Neural cell (in vitro differentiated cells): ENCODE results near the gene FGD4.

ENCODE experiments used
- EP300 ChIP-seq: fragments of 450-650 bp; conservative IDR thresholded peaks from 2 replicates; pipeline ENCODE4 v1.6.1; 2014; ENCODE audit warnings: antibody characterized with exemption, mild to moderate bottlenecking, moderate library complexity; ENCODE audit not compliant: poor library complexity, severe bottlenecking
- EZH2 ChIP-seq: fragments of 200-600, 300-800 bp; shearing (Covaris generic), sonication (generic); IDR thresholded peaks from 2 replicates; pipeline ENCODE4 v1.6.1; 2014; ENCODE audit warnings: antibody characterized with exemption, low read length, borderline replicate concordance, mild to moderate bottlenecking; ENCODE audit not compliant: insufficient read depth, poor library complexity, severe bottlenecking
- MXI1 ChIP-seq: fragments of 450-650 bp; conservative IDR thresholded peaks from 2 replicates; pipeline ENCODE4 v1.6.1; 2014; ENCODE audit warnings: antibody characterized with exemption, mild to moderate bottlenecking; ENCODE audit not compliant: poor library complexity, severe bottlenecking
- POLR2AphosphoS5 ChIP-seq: IDR thresholded peaks from 2 replicates; pipeline ENCODE4 v1.6.1; 2012
- RAD21 ChIP-seq: fragments of 450-650 bp; conservative IDR thresholded peaks from 2 replicates; pipeline ENCODE4 v1.6.1; 2014; ENCODE audit warnings: antibody characterized with exemption, mild to moderate bottlenecking, moderate library complexity
- SMC3 ChIP-seq: fragments of 450-650 bp; conservative IDR thresholded peaks from 2 replicates; pipeline ENCODE4 v1.6.1; 2014; ENCODE audit warnings: antibody characterized with exemption, mild to moderate bottlenecking, moderate library complexity; ENCODE audit not compliant: poor library complexity
- TAF1 ChIP-seq: IDR thresholded peaks from 2 replicates; pipeline ENCODE4 v1.6.1; 2012; ENCODE audit warnings: low read depth
- TF ChIP-seq, protein P1 (sequence below): fragments of 450-650 bp; IDR thresholded peaks from 2 replicates; pipeline ENCODE4 v1.5.1; 2014; ENCODE audit warnings: antibody characterized with exemption, mild to moderate bottlenecking, moderate library complexity; ENCODE audit not compliant: poor library complexity, severe bottlenecking
- TF ChIP-seq, protein P2 (sequence below): IDR thresholded peaks from 2 replicates; pipeline ENCODE4 v1.6.1; 2012; ENCODE audit warnings: borderline replicate concordance

DNA sequence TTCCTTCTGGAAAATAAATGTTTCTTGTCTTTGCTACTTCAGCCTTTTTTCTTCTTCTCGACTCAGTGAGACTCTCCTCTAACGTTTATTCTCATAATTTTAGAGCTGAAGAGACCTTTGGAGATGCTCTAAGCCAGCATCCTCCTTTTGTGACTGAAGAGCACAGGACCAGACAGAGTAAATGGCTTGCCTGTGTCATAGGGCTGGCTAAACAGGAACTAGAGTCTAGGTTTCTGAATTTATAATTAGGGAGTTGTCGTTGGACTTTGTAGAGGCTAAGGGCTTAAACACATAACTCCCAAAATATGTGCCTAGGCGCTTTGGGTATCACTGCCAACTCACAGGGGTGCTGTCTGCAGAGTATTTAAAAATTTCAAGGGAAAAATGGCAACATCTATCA lies 98.5 kb downstream of the FGD4 start:
- TF ChIP-seq, protein P1, sequence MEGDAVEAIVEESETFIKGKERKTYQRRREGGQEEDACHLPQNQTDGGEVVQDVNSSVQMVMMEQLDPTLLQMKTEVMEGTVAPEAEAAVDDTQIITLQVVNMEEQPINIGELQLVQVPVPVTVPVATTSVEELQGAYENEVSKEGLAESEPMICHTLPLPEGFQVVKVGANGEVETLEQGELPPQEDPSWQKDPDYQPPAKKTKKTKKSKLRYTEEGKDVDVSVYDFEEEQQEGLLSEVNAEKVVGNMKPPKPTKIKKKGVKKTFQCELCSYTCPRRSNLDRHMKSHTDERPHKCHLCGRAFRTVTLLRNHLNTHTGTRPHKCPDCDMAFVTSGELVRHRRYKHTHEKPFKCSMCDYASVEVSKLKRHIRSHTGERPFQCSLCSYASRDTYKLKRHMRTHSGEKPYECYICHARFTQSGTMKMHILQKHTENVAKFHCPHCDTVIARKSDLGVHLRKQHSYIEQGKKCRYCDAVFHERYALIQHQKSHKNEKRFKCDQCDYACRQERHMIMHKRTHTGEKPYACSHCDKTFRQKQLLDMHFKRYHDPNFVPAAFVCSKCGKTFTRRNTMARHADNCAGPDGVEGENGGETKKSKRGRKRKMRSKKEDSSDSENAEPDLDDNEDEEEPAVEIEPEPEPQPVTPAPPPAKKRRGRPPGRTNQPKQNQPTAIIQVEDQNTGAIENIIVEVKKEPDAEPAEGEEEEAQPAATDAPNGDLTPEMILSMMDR, result no peak
- TF ChIP-seq EP300, result no peak
- TF ChIP-seq TAF1, result no peak
- no peak for TF ChIP-seq POLR2AphosphoS5
- TF ChIP-seq, protein P2, sequence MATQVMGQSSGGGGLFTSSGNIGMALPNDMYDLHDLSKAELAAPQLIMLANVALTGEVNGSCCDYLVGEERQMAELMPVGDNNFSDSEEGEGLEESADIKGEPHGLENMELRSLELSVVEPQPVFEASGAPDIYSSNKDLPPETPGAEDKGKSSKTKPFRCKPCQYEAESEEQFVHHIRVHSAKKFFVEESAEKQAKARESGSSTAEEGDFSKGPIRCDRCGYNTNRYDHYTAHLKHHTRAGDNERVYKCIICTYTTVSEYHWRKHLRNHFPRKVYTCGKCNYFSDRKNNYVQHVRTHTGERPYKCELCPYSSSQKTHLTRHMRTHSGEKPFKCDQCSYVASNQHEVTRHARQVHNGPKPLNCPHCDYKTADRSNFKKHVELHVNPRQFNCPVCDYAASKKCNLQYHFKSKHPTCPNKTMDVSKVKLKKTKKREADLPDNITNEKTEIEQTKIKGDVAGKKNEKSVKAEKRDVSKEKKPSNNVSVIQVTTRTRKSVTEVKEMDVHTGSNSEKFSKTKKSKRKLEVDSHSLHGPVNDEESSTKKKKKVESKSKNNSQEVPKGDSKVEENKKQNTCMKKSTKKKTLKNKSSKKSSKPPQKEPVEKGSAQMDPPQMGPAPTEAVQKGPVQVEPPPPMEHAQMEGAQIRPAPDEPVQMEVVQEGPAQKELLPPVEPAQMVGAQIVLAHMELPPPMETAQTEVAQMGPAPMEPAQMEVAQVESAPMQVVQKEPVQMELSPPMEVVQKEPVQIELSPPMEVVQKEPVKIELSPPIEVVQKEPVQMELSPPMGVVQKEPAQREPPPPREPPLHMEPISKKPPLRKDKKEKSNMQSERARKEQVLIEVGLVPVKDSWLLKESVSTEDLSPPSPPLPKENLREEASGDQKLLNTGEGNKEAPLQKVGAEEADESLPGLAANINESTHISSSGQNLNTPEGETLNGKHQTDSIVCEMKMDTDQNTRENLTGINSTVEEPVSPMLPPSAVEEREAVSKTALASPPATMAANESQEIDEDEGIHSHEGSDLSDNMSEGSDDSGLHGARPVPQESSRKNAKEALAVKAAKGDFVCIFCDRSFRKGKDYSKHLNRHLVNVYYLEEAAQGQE, result no peak
- TF ChIP-seq MXI1, result no peak
- TF ChIP-seq EZH2, result no peak
- no peak for TF ChIP-seq RAD21
- TF ChIP-seq SMC3, result no peak
